ENCODE measurements around the gene MEX3B. TPM values are rescaled to one million over a fixed set of nuclear protein-coding genes. Genes with fewer than 3 reads are reported as not detected.
A peak's percentile ranks its signal among the peaks of the same experiment; 100 is the strongest.
"Not testable (repeated sequence)": the region's sequence is repeated elsewhere in the genome, so short reads cannot be mapped to it uniquely, and the experiment has no call there.

MEX3B gene
- total RNA-seq, 1 donor, result 29.4 TPM

- no peak for DNase-seq (ENCODE audit: low read depth in 2 of 3, low spot score in 2 of 3)
These were observed 5.8 kb upstream of the MEX3B start for GRCh38 chr15:82051664-82052063.

DNA sequence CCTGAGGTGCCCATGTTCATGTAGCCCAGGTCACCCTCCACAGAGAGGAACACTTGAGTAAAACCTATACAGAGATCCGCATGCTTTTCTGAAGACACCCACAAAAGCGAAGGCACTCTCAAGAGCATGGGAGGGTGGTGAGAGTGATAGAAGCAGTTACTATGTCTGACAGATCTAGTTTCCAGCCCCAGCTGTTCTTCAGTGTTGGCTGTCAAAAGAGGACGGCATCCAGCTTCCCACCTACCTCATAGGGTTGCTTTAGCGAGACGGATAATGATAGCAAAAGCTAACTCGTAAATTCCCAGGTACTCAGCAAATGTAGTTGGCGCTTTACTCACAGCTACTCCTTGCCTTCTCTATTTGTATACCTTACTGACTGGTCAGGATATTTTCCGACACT is 3.0 kb upstream of the MEX3B start:
- DNase-seq (ENCODE audit: low read depth in 2 of 3, low spot score in 2 of 3), result no peak

DNA sequence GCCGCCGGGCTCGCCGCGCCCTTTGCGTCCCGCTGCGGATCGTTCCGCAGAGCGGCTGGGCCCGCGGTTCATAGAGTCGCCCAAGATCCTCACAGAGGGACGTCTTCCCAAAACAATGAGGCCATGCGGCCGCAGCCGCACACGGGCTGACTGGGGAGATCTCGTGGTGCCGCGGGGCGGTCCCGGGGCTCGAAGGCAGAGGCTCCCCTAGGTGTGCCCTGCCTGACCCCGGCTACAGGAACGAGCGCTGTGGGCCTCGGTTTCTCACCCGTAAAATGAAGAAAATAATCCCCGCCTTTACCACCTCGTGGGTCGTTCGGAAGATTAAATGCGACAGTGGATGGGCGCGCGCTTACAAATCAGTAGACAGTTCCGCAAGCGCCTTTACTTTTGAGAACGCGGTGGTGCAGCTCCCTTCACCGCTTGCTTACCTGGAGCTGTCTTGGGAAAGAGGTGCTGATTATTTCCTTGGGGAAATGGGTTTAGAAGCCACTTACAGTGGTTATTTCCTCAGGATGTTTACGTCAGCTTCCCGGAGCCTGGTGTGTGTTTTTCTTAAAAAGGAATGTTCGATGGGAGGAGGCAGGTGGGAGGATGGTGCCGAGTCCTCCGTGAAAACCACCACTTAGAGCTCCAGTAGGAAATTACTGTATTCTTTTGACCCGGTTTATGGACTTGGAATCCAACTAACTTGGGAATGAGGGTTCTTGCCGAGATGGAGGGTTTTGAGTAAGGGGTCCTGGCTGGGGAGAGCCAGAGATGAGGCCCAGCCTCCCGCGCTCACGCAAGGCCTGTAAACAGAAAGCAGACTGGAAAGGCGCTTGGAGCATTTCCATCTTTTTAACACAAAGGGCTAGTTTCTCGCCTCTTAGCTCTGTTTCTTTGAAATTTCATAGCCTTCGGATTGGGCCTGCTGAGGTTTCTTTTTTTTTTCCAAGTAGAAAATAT is 1.9 kb upstream of the MEX3B start:
- DNase-seq (ENCODE audit: low read depth in 2 of 3, low spot score in 2 of 3), result no peak

DNA sequence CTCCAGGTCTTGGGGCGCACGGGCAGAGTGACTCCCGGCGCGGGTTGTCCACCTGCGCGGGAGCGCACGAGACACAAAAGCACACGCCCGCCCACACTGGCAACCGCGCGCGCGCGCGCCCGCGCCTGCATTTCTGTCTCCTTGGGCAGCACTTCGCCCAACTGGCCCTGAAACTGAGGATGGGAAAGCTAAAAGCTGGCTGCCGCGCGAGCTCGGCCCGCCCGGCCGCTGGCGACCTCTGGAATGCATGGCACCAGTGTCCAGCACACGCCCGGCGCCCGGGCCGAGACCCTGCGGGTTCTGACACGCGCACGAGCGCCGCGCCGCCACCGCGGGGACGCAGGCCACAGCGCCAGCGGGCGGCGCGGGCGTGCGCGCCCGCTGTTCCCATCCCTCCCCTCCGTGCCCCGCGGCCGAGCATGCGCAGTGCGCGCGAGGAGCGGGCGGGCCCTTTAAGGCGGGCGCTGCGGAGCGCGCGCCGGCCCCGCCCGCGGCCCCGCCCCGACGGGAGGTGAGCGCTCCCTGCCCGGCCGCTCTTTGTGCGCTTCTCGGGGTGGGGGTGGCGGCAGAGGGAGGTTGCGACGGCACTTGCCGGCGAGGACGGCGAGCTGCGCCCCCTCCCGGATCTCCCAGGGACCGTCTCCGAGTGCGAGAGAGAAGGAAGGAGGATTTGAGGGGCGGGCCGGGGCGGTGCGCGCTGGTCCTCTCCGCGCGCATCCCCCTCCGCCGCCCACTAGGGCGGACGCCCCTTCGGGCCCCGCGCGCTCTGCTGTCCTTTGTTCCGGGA is 1.0 kb upstream of the MEX3B start:
- DNase-seq (ENCODE audit: low read depth in 2 of 3, low spot score in 2 of 3), result peak; percentile 69 to 98 (median 97)

GRCh38 chr15:82045179-82045891 is 483 bp downstream of the MEX3B start:
- DNase-seq (ENCODE audit: low read depth in 2 of 3, low spot score in 2 of 3), result peak in 2 of 3 donors; percentile 19 to 26

DNA sequence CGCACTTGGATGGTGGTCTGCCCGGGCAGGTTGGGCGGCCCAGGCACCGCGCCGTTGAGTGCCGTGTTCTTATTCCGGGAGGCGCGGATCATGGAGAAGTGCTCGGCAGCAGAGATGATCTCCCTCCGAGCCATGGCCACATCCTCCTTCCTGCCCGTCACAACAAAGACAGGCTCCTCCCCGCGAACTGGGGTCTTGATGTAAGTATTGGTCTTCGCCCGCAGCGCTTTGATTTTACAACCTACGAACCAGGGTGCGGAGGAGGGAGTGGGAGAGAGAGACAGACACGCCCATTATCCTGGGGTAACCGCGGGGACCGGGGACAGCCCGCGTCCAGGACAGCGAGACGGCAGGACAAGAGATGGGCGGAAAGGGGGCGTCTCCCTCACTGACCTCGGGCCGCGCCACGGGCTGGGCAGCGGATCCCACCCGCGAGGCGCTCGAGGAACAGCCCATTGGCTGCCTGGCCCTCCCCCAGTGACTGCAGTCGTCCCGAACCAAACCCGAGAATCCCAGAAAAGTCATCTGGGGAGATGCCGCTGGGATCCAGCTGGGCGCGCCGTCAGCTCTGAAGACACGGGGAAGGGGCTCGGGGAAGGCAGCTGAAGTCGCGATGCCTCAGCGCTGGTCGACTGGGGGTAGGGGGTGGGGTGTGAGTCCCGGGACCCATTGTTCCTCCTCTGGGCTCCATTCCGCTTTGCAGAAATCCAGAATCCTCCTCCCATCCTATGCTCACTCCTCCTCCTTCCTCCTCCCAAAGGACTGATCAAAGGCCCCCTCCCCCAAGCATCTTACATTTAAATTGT is 1.2 kb downstream of the MEX3B start:
- peak in 2 of 3 donors; percentile 29 to 59 for DNase-seq (ENCODE audit: low read depth in 2 of 3, low spot score in 2 of 3)

GRCh38 chr15:82043796-82044372 is 1.9 kb downstream of the MEX3B start:
- DNase-seq (ENCODE audit: low read depth in 2 of 3, low spot score in 2 of 3), result no peak

GRCh38 chr15:82043130-82043673 is 2.6 kb downstream of the MEX3B start:
- no peak for DNase-seq (ENCODE audit: low read depth in 2 of 3, low spot score in 2 of 3)

DNA sequence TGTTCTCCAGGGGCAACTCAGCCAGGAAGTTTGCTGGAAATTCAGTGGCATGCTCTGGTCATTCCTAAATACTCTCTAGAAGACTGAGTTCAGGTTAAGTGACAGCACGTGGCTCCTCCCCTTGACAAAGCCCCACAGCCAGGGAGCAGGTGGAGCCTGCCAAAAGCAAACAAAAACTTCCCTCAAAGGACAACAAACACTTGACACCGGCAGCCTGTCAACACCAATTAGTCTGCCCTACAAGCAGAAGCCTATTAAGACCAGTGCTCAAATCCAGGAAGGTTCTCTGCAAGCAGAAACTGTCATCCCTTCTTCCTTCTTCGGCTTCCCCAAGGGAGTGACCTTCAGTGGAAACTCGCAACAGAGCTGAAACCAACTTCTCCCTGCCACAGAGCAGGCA is 5.0 kb downstream of the MEX3B start:
- DNase-seq (ENCODE audit: low read depth in 2 of 3, low spot score in 2 of 3), result no peak

DNA sequence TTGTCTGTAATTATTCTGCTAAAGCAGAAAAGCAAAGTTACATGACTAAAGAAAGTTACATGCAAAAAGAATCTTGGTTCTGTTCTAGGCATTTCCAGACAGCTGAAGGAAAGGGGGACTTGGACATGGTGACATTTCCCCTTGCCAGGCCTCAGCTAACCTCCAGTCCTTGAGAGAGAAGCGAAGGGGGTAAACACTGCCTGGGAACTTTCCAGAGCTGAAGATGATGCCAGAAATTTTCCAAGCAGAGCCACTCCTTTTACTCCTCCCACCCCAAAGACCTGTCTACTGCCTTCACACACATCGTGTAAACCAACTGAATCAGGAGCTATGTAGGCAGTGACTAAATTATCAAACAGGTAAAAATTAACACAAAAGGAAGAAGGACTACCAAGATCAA is 5.4 kb downstream of the MEX3B start:
- DNase-seq (ENCODE audit: low read depth in 2 of 3, low spot score in 2 of 3), result no peak

- no peak for DNase-seq (ENCODE audit: low read depth in 2 of 3, low spot score in 2 of 3)
These were observed 5.9 kb downstream of the MEX3B start for GRCh38 chr15:82039871-82040270.

DNA sequence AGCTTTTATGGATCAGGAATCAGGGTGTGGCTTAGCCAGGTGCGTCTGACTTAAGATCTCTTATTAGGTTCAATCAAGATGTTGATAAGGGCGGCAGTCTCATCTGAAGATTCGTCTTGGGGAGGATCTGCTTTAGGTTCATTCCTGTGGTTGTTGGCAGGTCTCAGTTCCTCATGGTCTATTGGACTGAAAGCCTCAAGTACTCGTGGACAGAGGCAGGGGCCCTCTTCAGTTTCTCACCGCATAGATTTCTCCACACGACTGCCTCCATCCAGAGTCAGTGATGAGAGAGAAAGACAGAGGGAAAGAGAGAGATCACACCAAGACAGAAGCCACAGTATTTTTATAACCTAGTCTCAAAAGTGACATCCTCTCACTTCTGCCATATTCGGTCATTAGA is 9.4 kb downstream of the MEX3B start:
- no peak for DNase-seq (ENCODE audit: low read depth in 2 of 3, low spot score in 2 of 3)

DNA sequence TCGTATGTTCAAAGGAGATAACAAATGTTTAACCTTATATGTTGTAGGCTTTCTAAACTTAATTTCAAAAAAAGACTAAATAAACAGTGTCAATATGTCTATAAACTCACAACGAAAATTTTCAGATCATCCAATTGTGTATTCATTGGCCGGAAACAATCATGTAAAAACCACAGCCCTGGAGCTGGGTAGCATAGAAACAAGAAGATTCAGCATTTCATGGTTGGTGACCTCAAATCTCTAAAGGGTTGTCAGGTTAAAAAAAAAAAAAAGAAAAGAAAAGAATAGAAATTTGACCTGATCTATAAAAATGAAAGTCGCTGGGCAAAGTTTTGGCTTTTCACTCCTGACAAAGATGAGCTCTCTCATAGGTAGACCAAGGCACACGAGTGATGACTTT is 13.9 kb downstream of the MEX3B start:
- DNase-seq (ENCODE audit: low read depth in 2 of 3, low spot score in 2 of 3), result no peak

- no peak for DNase-seq (ENCODE audit: low read depth in 2 of 3, low spot score in 2 of 3)
These were observed 15.6 kb downstream of the MEX3B start for GRCh38 chr15:82030176-82030575.

DNA sequence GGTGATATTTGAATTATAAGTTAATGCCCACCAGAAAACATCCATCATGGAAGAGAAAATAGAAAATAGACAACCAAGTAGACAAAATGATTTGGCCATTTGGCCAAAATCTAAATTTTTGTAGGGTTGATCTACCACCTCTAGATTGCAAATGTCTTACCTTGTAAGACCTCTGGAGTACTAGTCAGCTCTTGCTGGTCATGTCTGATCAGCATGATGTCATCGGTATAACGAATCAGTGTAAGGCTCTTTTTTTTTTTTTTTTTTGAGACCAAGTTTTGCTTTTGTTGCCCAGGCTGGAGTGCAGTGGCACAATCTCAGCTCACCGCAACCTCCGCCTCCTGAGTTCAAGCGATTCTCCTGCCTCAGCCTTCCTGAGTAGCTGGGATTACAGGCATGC is 17.7 kb downstream of the MEX3B start:
- DNase-seq (ENCODE audit: low read depth in 2 of 3, low spot score in 2 of 3), result not testable (repeated sequence)

DNA sequence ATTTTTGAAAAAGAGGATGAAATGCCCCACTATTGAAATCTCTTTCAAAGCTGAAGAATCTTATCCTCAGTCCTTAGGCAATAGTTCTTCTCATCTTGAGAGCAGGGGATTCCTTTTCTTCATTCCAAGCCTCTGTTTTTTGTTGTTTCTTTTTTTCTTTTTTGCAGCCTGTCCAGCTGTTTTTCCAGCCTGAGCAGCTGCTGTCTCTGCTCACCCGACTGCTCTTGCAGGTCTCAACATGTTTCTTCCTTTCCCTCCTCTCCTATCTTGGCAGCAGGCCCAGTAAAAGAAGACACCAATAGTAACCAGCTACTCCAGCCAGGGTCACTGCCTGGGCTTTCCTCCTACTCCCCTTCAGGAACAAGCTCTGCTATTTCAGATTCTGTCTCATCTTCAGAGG is 23.8 kb downstream of the MEX3B start:
- peak in 1 of 3 donors; percentile 27 for DNase-seq (ENCODE audit: low read depth in 2 of 3, low spot score in 2 of 3)

DNA sequence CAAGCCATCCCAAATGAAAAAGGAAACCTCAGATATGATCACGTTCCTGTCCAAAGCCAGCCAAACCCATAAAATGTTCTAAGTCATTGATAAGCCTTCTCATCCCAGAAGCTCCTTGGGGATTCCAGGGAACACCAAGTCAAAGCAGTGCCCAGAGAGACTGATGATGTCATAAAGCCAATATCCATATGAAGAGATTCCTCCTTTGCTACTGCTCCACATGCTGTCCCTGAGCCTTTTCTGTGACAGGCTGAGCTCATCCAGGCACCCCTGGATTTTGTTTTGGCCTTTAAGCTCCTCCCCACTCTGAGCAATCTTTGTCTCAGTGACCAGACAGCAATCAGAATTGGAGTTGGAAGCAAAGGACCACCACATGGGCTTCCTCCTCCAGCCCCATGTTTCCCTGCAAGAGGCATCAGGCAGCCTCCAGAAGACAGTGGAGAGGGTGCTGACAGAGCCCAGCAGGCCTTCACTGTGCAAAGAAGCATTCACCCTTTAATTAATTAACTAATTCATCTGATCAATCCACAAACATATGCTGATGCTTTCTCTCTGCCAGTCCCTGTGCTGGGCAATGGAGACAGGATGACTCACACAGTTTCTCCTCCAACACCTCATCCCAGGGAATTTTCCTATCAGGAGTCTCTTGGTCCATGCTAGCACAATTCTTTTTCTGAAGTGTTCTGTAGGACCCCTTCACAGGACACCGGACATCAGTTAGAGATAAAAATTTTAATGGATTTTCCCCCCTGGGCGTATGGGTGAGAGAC is 25.0 kb downstream of the MEX3B start:
- no peak for DNase-seq (ENCODE audit: low read depth in 2 of 3, low spot score in 2 of 3)

- DNase-seq (ENCODE audit: low read depth in 2 of 3, low spot score in 2 of 3), result peak in 2 of 3 donors; percentile 86 to 96
These were observed 27.6 kb downstream of the MEX3B start for GRCh38 chr15:82018201-82018600.

- DNase-seq (ENCODE audit: low read depth in 2 of 3, low spot score in 2 of 3), result peak in 1 of 3 donors; percentile 12
These were observed 28.2 kb downstream of the MEX3B start for GRCh38 chr15:82017656-82018055.

All from hematopoietic multipotent progenitor cell (in vitro differentiated cells).